HepG2 (cell line): Measurements from ENCODE around the gene RFFL. TPM values are rescaled to one million over a fixed set of nuclear protein-coding genes. Genes with fewer than 3 reads are reported as not detected.
A peak's percentile ranks its signal among the peaks of the same experiment; 100 is the strongest.

Source experiments
- ARNT2 ChIP-seq: sonication (generic); formaldehyde crosslinking; IDR thresholded peaks from 2 replicates; pipeline ENCODE4 v1.8.0; 2022; ENCODE audit warnings: mild to moderate bottlenecking, low read depth, missing genetic modification reagents, moderate library complexity
- ESRRA ChIP-seq: sonication (generic); formaldehyde crosslinking; IDR thresholded peaks from 2 replicates; pipeline ENCODE4 v1.5.1; 2020; ENCODE audit warnings: mild to moderate bottlenecking, low read depth, missing genetic modification reagents
- FOXP1 ChIP-seq, 2 experiments: fragments of 450-650 bp in 1 of 2; IDR thresholded peaks; 2 replicates each; pipeline ENCODE4 v1.6.1; 2017 to 2018; ENCODE audit warnings: antibody characterized with exemption in 1 of 2
- ISX ChIP-seq: sonication (generic); formaldehyde crosslinking; conservative IDR thresholded peaks from 2 replicates; pipeline ENCODE4 v1.5.0; 2020; ENCODE audit warnings: missing genetic modification reagents
- MYNN ChIP-seq: sonication (generic); formaldehyde crosslinking; IDR thresholded peaks from 2 replicates; pipeline ENCODE4 v1.4.0; 2020; ENCODE audit warnings: mild to moderate bottlenecking, low read depth, missing genetic modification reagents
- RAD51 ChIP-seq: fragments of 450-650 bp; IDR thresholded peaks from 2 replicates; pipeline ENCODE4 v1.6.1; 2016; ENCODE audit warnings: borderline replicate concordance
- RBM39 ChIP-seq: fragments of 200-400 bp; formaldehyde crosslinking; IDR thresholded peaks from one replicate; pipeline ENCODE4 v1.6.1; 2018; ENCODE audit warnings: antibody characterized with exemption, mild to moderate bottlenecking, low read depth, low read length; ENCODE audit not compliant: poor library complexity, severe bottlenecking
- REPIN1 ChIP-seq: sonication (generic); formaldehyde crosslinking; IDR thresholded peaks from 2 replicates; pipeline ENCODE4 v1.8.0; 2022; ENCODE audit warnings: missing genetic modification reagents, low read depth, mild to moderate bottlenecking, borderline replicate concordance
- YY1 ChIP-seq: IDR thresholded peaks from 2 replicates; pipeline ENCODE4 v1.6.1; 2011; ENCODE audit warnings: low read length, low read depth, moderate library complexity, mild to moderate bottlenecking; ENCODE audit not compliant: insufficient read depth, insufficient replicate concordance
- ZNF121 ChIP-seq: sonication (generic); formaldehyde crosslinking; IDR thresholded peaks from 2 replicates; pipeline ENCODE4 v1.5.0; 2020; ENCODE audit warnings: mild to moderate bottlenecking, missing genetic modification reagents
- ZNF543 ChIP-seq: sonication (generic); formaldehyde crosslinking; IDR thresholded peaks from 2 replicates; pipeline ENCODE4 v1.4.0; 2020; ENCODE audit warnings: mild to moderate bottlenecking, missing genetic modification reagents
- ZNF576 ChIP-seq: sonication (generic); formaldehyde crosslinking; IDR thresholded peaks from 2 replicates; pipeline ENCODE4 v1.4.0; 2020; ENCODE audit warnings: mild to moderate bottlenecking, missing genetic modification reagents
- ZNF589 ChIP-seq: sonication (generic); formaldehyde crosslinking; conservative IDR thresholded peaks from 2 replicates; pipeline ENCODE4 v1.8.0; 2022; ENCODE audit warnings: mild to moderate bottlenecking, moderate library complexity, missing genetic modification reagents
- ZNF792 ChIP-seq: IDR thresholded peaks from 2 replicates; pipeline ENCODE4 v1.6.1; 2016
- polyA plus RNA-seq, 8 experiments: library from polyadenylated mRNA; depleted of rRNA in 3 of 8; stranded (reverse) in 7 of 8; unstranded in 1 of 8; fragments of >200 nt; fragmentation: Illumina TruSeq in 4 of 8; extraction: Trizol in 4 of 8; gene quantifications; 2 replicates each; pipeline versions ENCODE4 v1.2.1 to v1.2.3, GENCODE V29; 2011 to 2016; ENCODE audit warnings: low read depth in 4 of 8, missing spikeins in 1 of 8, mixed read lengths in 1 of 8; ENCODE audit not compliant: insufficient read depth in 1 of 8
- total RNA-seq, 5 experiments: library from RNA; depleted of rRNA; stranded (reverse); fragments of >200 nt; fragmentation: Illumina TruSeq; extraction: Trizol; gene quantifications; 2 replicates each; pipeline ENCODE4 v1.2.3, GENCODE V29; 2016; ENCODE audit warnings: low read depth in 1 of 5
- TF ChIP-seq, protein P1 (sequence below): sonication (generic); formaldehyde crosslinking; IDR thresholded peaks from 2 replicates; pipeline ENCODE4 v1.5.1; 2020; ENCODE audit warnings: mild to moderate bottlenecking, missing genetic modification reagents, moderate library complexity
- TF ChIP-seq, protein P2 (sequence below): sonication (generic); formaldehyde crosslinking; IDR thresholded peaks from 2 replicates; pipeline ENCODE4 v1.4.0; 2020; ENCODE audit warnings: missing genetic modification reagents
- TF ChIP-seq, protein P3 (sequence below): sonication (generic); formaldehyde crosslinking; IDR thresholded peaks from 2 replicates; pipeline ENCODE4 v1.8.1; 2022; ENCODE audit warnings: mild to moderate bottlenecking, missing genetic modification reagents
- TF ChIP-seq, protein P4 (sequence below): sonication (generic); formaldehyde crosslinking; IDR thresholded peaks from 2 replicates; pipeline ENCODE4 v1.4.0; 2020; ENCODE audit warnings: low read depth, mild to moderate bottlenecking, missing genetic modification reagents

The RFFL gene
- total and polyA plus RNA-seq, 2 of the 13 experiments (the other 11 are each of a cell fraction or from before 2014, with no cell fraction given): 24.3 to 48.6 TPM

DNA sequence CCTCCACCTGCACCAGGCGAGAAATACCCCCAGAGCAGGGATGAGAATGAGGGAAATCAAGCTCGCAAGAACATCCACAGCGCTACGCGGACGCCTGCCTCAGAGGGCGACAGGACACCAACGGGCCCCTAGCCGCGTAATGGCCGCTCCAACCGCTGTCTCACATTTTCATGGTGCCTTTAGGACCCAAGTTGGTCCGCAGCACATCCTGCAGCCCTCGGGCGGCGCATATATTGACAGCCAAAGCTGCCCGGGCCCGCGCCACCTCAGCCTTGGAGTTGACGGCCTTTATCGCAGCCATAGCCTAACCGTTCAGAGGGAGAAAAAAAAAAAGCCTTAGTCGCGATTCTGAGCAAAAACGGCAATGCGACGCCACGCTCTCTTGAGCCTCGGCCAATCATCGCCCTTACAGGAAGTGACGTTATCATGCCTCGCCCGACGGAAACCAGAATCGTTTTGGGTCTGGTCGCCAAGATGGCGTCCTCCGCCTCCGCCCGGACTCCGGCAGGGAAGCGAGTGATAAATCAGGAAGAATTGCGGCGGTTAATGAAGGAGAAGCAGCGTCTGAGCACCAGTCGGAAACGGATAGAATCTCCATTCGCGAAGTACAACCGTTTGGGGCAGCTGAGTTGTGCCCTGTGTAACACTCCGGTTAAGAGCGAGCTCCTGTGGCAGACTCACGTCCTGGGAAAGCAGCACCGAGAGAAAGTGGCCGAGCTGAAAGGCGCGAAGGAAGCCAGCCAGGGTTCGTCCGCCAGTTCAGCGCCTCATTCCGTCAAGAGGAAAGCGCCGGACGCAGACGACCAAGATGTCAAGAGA is 102.2 kb downstream of the RFFL start, which contains the start of the genes CCT6B and ZNF830 (continued):
- TF ChIP-seq ZNF589 (CRISPR knock-in tag) (peak; percentile 69; the same call in 1 of the 2 replicates), ESRRA (CRISPR knock-in tag) (0 out of 2 replicates have a peak, but pooled peaks have one; percentile 28), ARNT2 (CRISPR knock-in tag) (peak; percentile 36; the same call in 1 of the 2 replicates), YY1 (peak; percentile 96), ZNF121 (CRISPR knock-in tag) (0 out of 2 replicates have a peak, but pooled peaks have one; percentile 42), ZNF792 (CRISPR knock-in tag) (peak; percentile 65), RAD51 (no peak), RBM39 (no peak), ZNF576 (CRISPR knock-in tag) (no peak), MYNN (CRISPR knock-in tag) (no peak), FOXP1 (IDR thresholded peaks at IDR 0.05) (no peak), FOXP1 (CRISPR knock-in tag; IDR thresholded peaks at IDR 0.05) (no peak), ZNF543 (no peak), REPIN1 (CRISPR knock-in tag) (no peak), ISX (0 out of 2 replicates have a peak, but pooled peaks have one; percentile 67)
- TF ChIP-seq, protein P1, sequence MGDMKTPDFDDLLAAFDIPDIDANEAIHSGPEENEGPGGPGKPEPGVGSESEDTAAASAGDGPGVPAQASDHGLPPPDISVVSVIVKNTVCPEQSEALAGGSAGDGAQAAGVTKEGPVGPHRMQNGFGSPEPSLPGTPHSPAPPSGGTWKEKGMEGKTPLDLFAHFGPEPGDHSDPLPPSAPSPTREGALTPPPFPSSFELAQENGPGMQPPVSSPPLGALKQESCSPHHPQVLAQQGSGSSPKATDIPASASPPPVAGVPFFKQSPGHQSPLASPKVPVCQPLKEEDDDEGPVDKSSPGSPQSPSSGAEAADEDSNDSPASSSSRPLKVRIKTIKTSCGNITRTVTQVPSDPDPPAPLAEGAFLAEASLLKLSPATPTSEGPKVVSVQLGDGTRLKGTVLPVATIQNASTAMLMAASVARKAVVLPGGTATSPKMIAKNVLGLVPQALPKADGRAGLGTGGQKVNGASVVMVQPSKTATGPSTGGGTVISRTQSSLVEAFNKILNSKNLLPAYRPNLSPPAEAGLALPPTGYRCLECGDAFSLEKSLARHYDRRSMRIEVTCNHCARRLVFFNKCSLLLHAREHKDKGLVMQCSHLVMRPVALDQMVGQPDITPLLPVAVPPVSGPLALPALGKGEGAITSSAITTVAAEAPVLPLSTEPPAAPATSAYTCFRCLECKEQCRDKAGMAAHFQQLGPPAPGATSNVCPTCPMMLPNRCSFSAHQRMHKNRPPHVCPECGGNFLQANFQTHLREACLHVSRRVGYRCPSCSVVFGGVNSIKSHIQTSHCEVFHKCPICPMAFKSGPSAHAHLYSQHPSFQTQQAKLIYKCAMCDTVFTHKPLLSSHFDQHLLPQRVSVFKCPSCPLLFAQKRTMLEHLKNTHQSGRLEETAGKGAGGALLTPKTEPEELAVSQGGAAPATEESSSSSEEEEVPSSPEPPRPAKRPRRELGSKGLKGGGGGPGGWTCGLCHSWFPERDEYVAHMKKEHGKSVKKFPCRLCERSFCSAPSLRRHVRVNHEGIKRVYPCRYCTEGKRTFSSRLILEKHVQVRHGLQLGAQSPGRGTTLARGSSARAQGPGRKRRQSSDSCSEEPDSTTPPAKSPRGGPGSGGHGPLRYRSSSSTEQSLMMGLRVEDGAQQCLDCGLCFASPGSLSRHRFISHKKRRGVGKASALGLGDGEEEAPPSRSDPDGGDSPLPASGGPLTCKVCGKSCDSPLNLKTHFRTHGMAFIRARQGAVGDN (CRISPR knock-in tag): peak; percentile 89
- TF ChIP-seq, protein P2, sequence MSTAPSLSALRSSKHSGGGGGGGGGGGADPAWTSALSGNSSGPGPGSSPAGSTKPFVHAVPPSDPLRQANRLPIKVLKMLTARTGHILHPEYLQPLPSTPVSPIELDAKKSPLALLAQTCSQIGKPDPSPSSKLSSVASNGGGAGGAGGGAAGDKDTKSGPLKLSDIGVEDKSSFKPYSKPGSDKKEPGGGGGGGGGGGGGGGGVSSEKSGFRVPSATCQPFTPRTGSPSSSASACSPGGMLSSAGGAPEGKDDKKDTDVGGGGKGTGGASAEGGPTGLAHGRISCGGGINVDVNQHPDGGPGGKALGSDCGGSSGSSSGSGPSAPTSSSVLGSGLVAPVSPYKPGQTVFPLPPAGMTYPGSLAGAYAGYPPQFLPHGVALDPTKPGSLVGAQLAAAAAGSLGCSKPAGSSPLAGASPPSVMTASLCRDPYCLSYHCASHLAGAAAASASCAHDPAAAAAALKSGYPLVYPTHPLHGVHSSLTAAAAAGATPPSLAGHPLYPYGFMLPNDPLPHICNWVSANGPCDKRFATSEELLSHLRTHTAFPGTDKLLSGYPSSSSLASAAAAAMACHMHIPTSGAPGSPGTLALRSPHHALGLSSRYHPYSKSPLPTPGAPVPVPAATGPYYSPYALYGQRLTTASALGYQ: no peak
- TF ChIP-seq, protein P3, sequence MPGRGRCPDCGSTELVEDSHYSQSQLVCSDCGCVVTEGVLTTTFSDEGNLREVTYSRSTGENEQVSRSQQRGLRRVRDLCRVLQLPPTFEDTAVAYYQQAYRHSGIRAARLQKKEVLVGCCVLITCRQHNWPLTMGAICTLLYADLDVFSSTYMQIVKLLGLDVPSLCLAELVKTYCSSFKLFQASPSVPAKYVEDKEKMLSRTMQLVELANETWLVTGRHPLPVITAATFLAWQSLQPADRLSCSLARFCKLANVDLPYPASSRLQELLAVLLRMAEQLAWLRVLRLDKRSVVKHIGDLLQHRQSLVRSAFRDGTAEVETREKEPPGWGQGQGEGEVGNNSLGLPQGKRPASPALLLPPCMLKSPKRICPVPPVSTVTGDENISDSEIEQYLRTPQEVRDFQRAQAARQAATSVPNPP (CRISPR knock-in tag): no peak; the same call in 1 of the 2 replicates
- TF ChIP-seq, protein P4, sequence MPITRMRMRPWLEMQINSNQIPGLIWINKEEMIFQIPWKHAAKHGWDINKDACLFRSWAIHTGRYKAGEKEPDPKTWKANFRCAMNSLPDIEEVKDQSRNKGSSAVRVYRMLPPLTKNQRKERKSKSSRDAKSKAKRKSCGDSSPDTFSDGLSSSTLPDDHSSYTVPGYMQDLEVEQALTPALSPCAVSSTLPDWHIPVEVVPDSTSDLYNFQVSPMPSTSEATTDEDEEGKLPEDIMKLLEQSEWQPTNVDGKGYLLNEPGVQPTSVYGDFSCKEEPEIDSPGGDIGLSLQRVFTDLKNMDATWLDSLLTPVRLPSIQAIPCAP: no peak
